SK-N-SH (cell line): Measurements from ENCODE around the gene MCCC2. TPM values are rescaled to one million over a fixed set of nuclear protein-coding genes. Genes with fewer than 3 reads are reported as not detected.

Source experiments
- CTCF ChIA-PET: fragments of 300-600, 350-600 bp; formaldehyde crosslinking; extraction: SDS; loops from one replicate; lab custom pipeline; 2021; lab: Yijun Ruan, JAX
- POLR2A ChIA-PET: fragments of 350-600 bp; sonication (Branson Sonifier 250); formaldehyde crosslinking; extraction: SDS; loops from one replicate; lab custom pipeline; 2020; ENCODE audit warnings: antibody characterized with exemption, inconsistent platforms; lab: Yijun Ruan, JAX
- DNase-seq: peaks from one replicate; pipeline ENCODE4 v3.0.0; 2012
- H2AFZ ChIP-seq: fragments of 200-600 bp; sonication (generic); 2 replicates; pipeline ENCODE4 v1.8.1; 2016; ENCODE audit warnings: antibody characterized with exemption, mild to moderate bottlenecking, low read depth
- H3F3A ChIP-seq: fragments of 200-600 bp; sonication (generic); replicated peaks from 2 replicates; pipeline ENCODE3; 2016; ENCODE audit warnings: antibody characterized with exemption, mild to moderate bottlenecking; ENCODE audit not compliant: insufficient read depth
- H3K27ac ChIP-seq, 2 experiments: fragments of 200-500 bp in 1 of 2; fragments of 200-600 bp in 1 of 2; sonication (Bioruptor generic) in 1 of 2; sonication (generic), shearing (Covaris generic) in 1 of 2; 2 replicates each; pipeline versions ENCODE4 v1.5.1 to v1.6.1; 2014 to 2016; ENCODE audit warnings: low read depth in 2 of 2, inconsistent platforms in 1 of 2, low read length in 1 of 2, mild to moderate bottlenecking in 1 of 2, mixed read lengths in 1 of 2
- H3K27me3 ChIP-seq: fragments of 200-600 bp; sonication (generic), shearing (Covaris generic); 2 replicates; pipeline ENCODE4 v1.6.1; 2016; ENCODE audit warnings: mixed run types; ENCODE audit not compliant: insufficient read depth
- H3K36me3 ChIP-seq, 2 experiments: fragments of 200-500 bp in 1 of 2; fragments of 200-600 bp in 1 of 2; sonication (Bioruptor generic) in 1 of 2; sonication (generic) in 1 of 2; replicated peaks in 1 of 2; 2 replicates each; pipeline versions ENCODE3 to v1.5.1; 2014 to 2016; ENCODE audit warnings: low read length in 1 of 2, mild to moderate bottlenecking in 1 of 2; ENCODE audit not compliant: insufficient read depth in 2 of 2, control insufficient read depth in 1 of 2
- H3K4me1 ChIP-seq, 2 experiments: fragments of 200-500 bp in 1 of 2; fragments of 200-600 bp in 1 of 2; sonication (Bioruptor generic) in 1 of 2; sonication (generic), shearing (Covaris generic) in 1 of 2; 2 replicates each; pipeline versions ENCODE4 v1.5.1 to v1.6.1; 2014 to 2016; ENCODE audit warnings: low read depth in 1 of 2, low read length in 1 of 2, mixed run types in 1 of 2; ENCODE audit not compliant: insufficient read depth in 2 of 2, control insufficient read depth in 1 of 2
- H3K4me2 ChIP-seq: fragments of 200-600 bp; sonication (generic), shearing (Covaris generic); 2 replicates; pipeline ENCODE4 v1.6.1; 2017; ENCODE audit warnings: mixed run types
- H3K4me3 ChIP-seq, 2 experiments: fragments of 200-500 bp in 1 of 2; fragments of 200-600 bp in 1 of 2; sonication (Bioruptor generic) in 1 of 2; sonication (generic), shearing (Covaris generic) in 1 of 2; 2 replicates each; pipeline versions ENCODE4 v1.5.1 to v1.8.1; 2014 to 2016; ENCODE audit warnings: low read depth in 2 of 2, inconsistent platforms in 1 of 2, low read length in 1 of 2, mild to moderate bottlenecking in 1 of 2, mixed read lengths in 1 of 2, moderate library complexity in 1 of 2
- H3K79me2 ChIP-seq: fragments of 200-600 bp; sonication (generic); 2 replicates; pipeline ENCODE4 v1.8.1; 2017; ENCODE audit warnings: mild to moderate bottlenecking; ENCODE audit not compliant: insufficient read depth
- H3K9ac ChIP-seq: fragments of 200-600 bp; sonication (generic); 2 replicates; pipeline ENCODE4 v1.6.1; 2017; ENCODE audit warnings: mixed run types
- H3K9me2 ChIP-seq: fragments of 200-600 bp; sonication (generic); 2 replicates; pipeline ENCODE4 v1.6.1; 2017; ENCODE audit warnings: mixed run types
- H3K9me3 ChIP-seq: fragments of 200-600 bp; sonication (generic); 2 replicates; pipeline ENCODE4 v1.6.1; 2017; ENCODE audit warnings: mixed run types, mild to moderate bottlenecking, moderate library complexity
- H4K20me1 ChIP-seq: fragments of 200-600 bp; sonication (generic); 2 replicates; pipeline ENCODE4 v1.6.1; 2017; ENCODE audit warnings: mild to moderate bottlenecking, mixed run types; ENCODE audit not compliant: insufficient read depth
- ELF1 ChIP-seq: IDR thresholded peaks from 2 replicates; pipeline ENCODE4 v1.4.0; 2012
- EZH2phosphoT487 ChIP-seq: fragments of 200-600 bp; sonication (generic); IDR thresholded peaks from 2 replicates; pipeline ENCODE4 v1.6.1; 2017; ENCODE audit warnings: low read depth, mixed run types, mild to moderate bottlenecking, antibody characterized with exemption, moderate library complexity, borderline replicate concordance
- FOSL2 ChIP-seq: IDR thresholded peaks from 2 replicates; pipeline ENCODE4 v1.4.0; 2012; ENCODE audit warnings: low read depth, mild to moderate bottlenecking, moderate library complexity, borderline replicate concordance
- FOXM1 ChIP-seq: IDR thresholded peaks from 2 replicates; pipeline ENCODE4 v1.4.0; 2012; ENCODE audit warnings: low read depth, mild to moderate bottlenecking
- GATA2 ChIP-seq: sonication (generic); formaldehyde crosslinking; IDR thresholded peaks from 2 replicates; pipeline ENCODE4 v1.5.0; 2020; ENCODE audit warnings: mild to moderate bottlenecking, missing genetic modification reagents
- MEF2A ChIP-seq: IDR thresholded peaks from 2 replicates; pipeline ENCODE4 v1.4.0; 2012; ENCODE audit warnings: low read depth, borderline replicate concordance
- MXI1 ChIP-seq: IDR thresholded peaks from 2 replicates; pipeline ENCODE4 v1.6.1; 2012; ENCODE audit warnings: mild to moderate bottlenecking, low read depth, low read length, improper control_type of control experiment
- NFIC ChIP-seq: IDR thresholded peaks from 2 replicates; pipeline ENCODE4 v1.4.0; 2012; ENCODE audit warnings: borderline replicate concordance
- NRF1 ChIP-seq: IDR thresholded peaks from 2 replicates; pipeline ENCODE4 v1.6.1; 2012; ENCODE audit warnings: low read depth, mild to moderate bottlenecking, low read length
- RCOR1 ChIP-seq: fragments of 150-350 bp; IDR thresholded peaks from 2 replicates; pipeline ENCODE4 v1.6.1; 2017; ENCODE audit warnings: antibody characterized with exemption, low read length
- RFX5 ChIP-seq: IDR thresholded peaks from 2 replicates; pipeline ENCODE4 v1.6.1; 2012; ENCODE audit warnings: mild to moderate bottlenecking, improper control_type of control experiment, low read length
- TAF1 ChIP-seq: IDR thresholded peaks from 2 replicates; pipeline ENCODE4 v1.6.1; 2012; ENCODE audit warnings: low read depth, mild to moderate bottlenecking, low read length, moderate library complexity, borderline replicate concordance
- TCF12 ChIP-seq: IDR thresholded peaks from 2 replicates; pipeline ENCODE4 v1.4.0; 2012
- TEAD4 ChIP-seq: IDR thresholded peaks from 2 replicates; pipeline ENCODE4 v1.4.0; 2012; ENCODE audit warnings: mild to moderate bottlenecking, borderline replicate concordance; ENCODE audit not compliant: insufficient read depth
- USF1 ChIP-seq: IDR thresholded peaks from 2 replicates; pipeline ENCODE4 v1.4.0; 2012; ENCODE audit warnings: low read depth, borderline replicate concordance
- YY1 ChIP-seq: IDR thresholded peaks from 2 replicates; pipeline ENCODE4 v1.4.0; 2012; ENCODE audit warnings: low read depth, mild to moderate bottlenecking
- WGBS: methylation state at CpG from one replicate; pipeline ENCODE4 v1.1.6; 2017; ENCODE audit warnings: low lambda C conversion rate; 5-methylcytosine and 5-hydroxymethylcytosine counted together
- polyA plus RNA-seq, 3 experiments: library from polyadenylated mRNA; depleted of rRNA; stranded (reverse); fragments of >200 nt; gene quantifications; 2 replicates each; pipeline ENCODE4 v1.2.3, GENCODE V29; 2012
- TF ChIP-seq, protein P1 (sequence below): fragments of 200-600 bp; sonication (generic); IDR thresholded peaks from 2 replicates; pipeline ENCODE4 v1.6.1; 2017; ENCODE audit warnings: antibody characterized with exemption, mild to moderate bottlenecking, moderate library complexity
- TF ChIP-seq, protein P2 (sequence below): IDR thresholded peaks from 2 replicates; pipeline ENCODE4 v1.6.1; 2012; ENCODE audit warnings: mild to moderate bottlenecking, low read depth, low read length, moderate library complexity
- TF ChIP-seq, protein P3 (sequence below): IDR thresholded peaks from 2 replicates; pipeline ENCODE4 v1.4.0; 2012; ENCODE audit warnings: low read depth

Gene MCCC2
- polyA plus RNA-seq, 1 of the 3 experiments (the other 2 are of a cell fraction) = 33.6 TPM

DNA sequence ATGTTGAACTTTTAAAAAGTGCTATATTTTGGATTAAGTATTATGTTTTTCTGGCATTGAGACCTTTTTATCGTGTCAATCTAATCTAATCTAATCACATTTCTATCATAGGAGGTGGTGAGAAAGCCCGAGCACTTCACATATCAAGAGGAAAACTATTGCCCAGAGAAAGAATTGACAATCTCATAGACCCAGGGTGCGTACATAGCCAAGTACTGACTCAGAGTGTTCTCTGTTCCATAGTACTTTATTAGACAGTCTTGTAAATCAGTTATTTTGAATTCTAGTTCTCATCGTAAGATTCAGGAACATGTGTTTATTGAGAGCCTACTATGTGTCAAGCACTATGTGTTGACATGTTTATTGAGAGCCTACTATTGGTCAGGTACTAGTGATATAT lies 9.0 kb downstream of the MCCC2 start:
- Histone ChIP-seq H3K27me3 (no peaks in the 10 kb centered on the region), H3K9ac (no peak overlapping the region), H3K4me3 (no peak overlapping the region), H4K20me1 (peaks cover under 1% of the 10 kb centered on the region; the same call in 1 of the 2 replicates), H3K36me3 (peaks cover 15 to 24% of the 10 kb centered on the region in 2 experiments), H3K9me2 (no peaks in the 10 kb centered on the region), H3K9me3 (no peaks in the 10 kb centered on the region), H3F3A (peaks cover 23% of the 10 kb centered on the region), H3K27ac (no peak overlapping the region), H2AFZ (no peak overlapping the region), H3K4me1 (peaks cover 3 to 8% of the 10 kb centered on the region in 2 experiments), H3K79me2 (peaks cover 19% of the 10 kb centered on the region), H3K4me2 (no peak overlapping the region)
- WGBS = 92% methylated on average over 4 of the region's 4 CpGs
- ChIA-PET CTCF (no interaction called here), POLR2A (no interaction called here)
- DNase-seq = no peak
- TF ChIP-seq NFIC (no peak), TAF1 (no peak), RCOR1 (no peak)
- TF ChIP-seq, protein P1, sequence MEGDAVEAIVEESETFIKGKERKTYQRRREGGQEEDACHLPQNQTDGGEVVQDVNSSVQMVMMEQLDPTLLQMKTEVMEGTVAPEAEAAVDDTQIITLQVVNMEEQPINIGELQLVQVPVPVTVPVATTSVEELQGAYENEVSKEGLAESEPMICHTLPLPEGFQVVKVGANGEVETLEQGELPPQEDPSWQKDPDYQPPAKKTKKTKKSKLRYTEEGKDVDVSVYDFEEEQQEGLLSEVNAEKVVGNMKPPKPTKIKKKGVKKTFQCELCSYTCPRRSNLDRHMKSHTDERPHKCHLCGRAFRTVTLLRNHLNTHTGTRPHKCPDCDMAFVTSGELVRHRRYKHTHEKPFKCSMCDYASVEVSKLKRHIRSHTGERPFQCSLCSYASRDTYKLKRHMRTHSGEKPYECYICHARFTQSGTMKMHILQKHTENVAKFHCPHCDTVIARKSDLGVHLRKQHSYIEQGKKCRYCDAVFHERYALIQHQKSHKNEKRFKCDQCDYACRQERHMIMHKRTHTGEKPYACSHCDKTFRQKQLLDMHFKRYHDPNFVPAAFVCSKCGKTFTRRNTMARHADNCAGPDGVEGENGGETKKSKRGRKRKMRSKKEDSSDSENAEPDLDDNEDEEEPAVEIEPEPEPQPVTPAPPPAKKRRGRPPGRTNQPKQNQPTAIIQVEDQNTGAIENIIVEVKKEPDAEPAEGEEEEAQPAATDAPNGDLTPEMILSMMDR = no peak

- Histone ChIP-seq H3K9ac (no peak overlapping the region), H3K4me3 (no peak overlapping the region), H3F3A (peaks cover 29% of the 10 kb centered on the region), H3K79me2 (peaks cover 12% of the 10 kb centered on the region), H4K20me1 (peaks cover 4% of the 10 kb centered on the region; the same call in 1 of the 2 replicates), H3K27ac (no peak overlapping the region), H3K27me3 (no peaks in the 10 kb centered on the region), H3K9me2 (no peaks in the 10 kb centered on the region), H3K4me2 (no peak overlapping the region), H3K4me1 (peaks cover 3 to 8% of the 10 kb centered on the region in 2 experiments), H2AFZ (no peak overlapping the region), H3K36me3 (peaks cover 17 to 24% of the 10 kb centered on the region in 2 experiments), H3K9me3 (no peaks in the 10 kb centered on the region)
- no peak for TF ChIP-seq YY1
- TF ChIP-seq RFX5 = no peak
- TF ChIP-seq TCF12 = no peak
- no peak for TF ChIP-seq USF1
- no peak for TF ChIP-seq FOSL2
- TF ChIP-seq, protein P2, sequence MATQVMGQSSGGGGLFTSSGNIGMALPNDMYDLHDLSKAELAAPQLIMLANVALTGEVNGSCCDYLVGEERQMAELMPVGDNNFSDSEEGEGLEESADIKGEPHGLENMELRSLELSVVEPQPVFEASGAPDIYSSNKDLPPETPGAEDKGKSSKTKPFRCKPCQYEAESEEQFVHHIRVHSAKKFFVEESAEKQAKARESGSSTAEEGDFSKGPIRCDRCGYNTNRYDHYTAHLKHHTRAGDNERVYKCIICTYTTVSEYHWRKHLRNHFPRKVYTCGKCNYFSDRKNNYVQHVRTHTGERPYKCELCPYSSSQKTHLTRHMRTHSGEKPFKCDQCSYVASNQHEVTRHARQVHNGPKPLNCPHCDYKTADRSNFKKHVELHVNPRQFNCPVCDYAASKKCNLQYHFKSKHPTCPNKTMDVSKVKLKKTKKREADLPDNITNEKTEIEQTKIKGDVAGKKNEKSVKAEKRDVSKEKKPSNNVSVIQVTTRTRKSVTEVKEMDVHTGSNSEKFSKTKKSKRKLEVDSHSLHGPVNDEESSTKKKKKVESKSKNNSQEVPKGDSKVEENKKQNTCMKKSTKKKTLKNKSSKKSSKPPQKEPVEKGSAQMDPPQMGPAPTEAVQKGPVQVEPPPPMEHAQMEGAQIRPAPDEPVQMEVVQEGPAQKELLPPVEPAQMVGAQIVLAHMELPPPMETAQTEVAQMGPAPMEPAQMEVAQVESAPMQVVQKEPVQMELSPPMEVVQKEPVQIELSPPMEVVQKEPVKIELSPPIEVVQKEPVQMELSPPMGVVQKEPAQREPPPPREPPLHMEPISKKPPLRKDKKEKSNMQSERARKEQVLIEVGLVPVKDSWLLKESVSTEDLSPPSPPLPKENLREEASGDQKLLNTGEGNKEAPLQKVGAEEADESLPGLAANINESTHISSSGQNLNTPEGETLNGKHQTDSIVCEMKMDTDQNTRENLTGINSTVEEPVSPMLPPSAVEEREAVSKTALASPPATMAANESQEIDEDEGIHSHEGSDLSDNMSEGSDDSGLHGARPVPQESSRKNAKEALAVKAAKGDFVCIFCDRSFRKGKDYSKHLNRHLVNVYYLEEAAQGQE = no peak
- TF ChIP-seq FOXM1 = no peak
- no peak for TF ChIP-seq GATA2 (CRISPR knock-in tag)
- TF ChIP-seq, protein P3, sequence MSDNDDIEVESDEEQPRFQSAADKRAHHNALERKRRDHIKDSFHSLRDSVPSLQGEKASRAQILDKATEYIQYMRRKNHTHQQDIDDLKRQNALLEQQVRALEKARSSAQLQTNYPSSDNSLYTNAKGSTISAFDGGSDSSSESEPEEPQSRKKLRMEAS = no peak
- no peak for TF ChIP-seq MXI1
- TF ChIP-seq TEAD4 = no peak
- no peak for TF ChIP-seq NRF1
- no peak for TF ChIP-seq NFIC
- no peak for TF ChIP-seq EZH2phosphoT487
- no peak for TF ChIP-seq ELF1
- TF ChIP-seq MEF2A = no peak
- ChIA-PET POLR2A (no interaction called here), CTCF (no interaction called here)
- no peak for DNase-seq
- 100% methylated on average over 1 of the region's 1 CpG for WGBS
These were observed 9.9 kb downstream of the MCCC2 start for GRCh38 chr5:71597001-71597400.
